Astrocyte (in vitro differentiated cells and primary cell): ENCODE data around the gene CER1. TPM values are rescaled to one million over a fixed set of nuclear protein-coding genes. Genes with fewer than 3 reads are reported as not detected.
A peak's percentile ranks its signal among the peaks of the same experiment; 100 is the strongest.

Experiments
- DNase-seq: peaks from one replicate; pipeline ENCODE4 v3.0.0-alpha.2; 2010; ENCODE audit warnings: low read depth
- FAIRE-seq: peaks from 2 replicates; lab custom pipeline; 2011; peaks lifted over from hg19 to GRCh38; lab: Jason Lieb, UNC
- H2AFZ ChIP-seq: 2 replicates; pipeline ENCODE4 v1.6.0; 2012; ENCODE audit warnings: low read depth, low read length, inconsistent platforms
- H3K27ac ChIP-seq: 2 replicates; pipeline ENCODE4 v1.5.1; 2011; ENCODE audit warnings: low read depth, low read length, inconsistent platforms
- H3K27me3 ChIP-seq: 2 replicates; pipeline ENCODE4 v1.6.0; 2011; ENCODE audit warnings: low read length, inconsistent platforms; ENCODE audit not compliant: insufficient read depth
- H3K36me3 ChIP-seq: 2 replicates; pipeline ENCODE4 v1.5.1; 2011; ENCODE audit warnings: low read length, inconsistent platforms; ENCODE audit not compliant: insufficient read depth
- H3K4me1 ChIP-seq: 2 replicates; pipeline ENCODE4 v1.5.1; 2011; ENCODE audit warnings: low read length, inconsistent platforms; ENCODE audit not compliant: insufficient read depth
- H3K4me2 ChIP-seq: 2 replicates; pipeline ENCODE4 v1.6.0; 2012; ENCODE audit warnings: low read length, inconsistent platforms
- H3K4me3 ChIP-seq: 2 replicates; pipeline ENCODE4 v1.5.1; 2011; ENCODE audit warnings: low read depth, mild to moderate bottlenecking, low read length, inconsistent platforms; ENCODE audit not compliant: insufficient read depth
- H3K79me2 ChIP-seq: 2 replicates; pipeline ENCODE4 v1.6.0; 2012; ENCODE audit warnings: mild to moderate bottlenecking, low read length, inconsistent platforms; ENCODE audit not compliant: insufficient read depth
- H3K9ac ChIP-seq: 2 replicates; pipeline ENCODE4 v1.6.0; 2012; ENCODE audit warnings: mild to moderate bottlenecking, low read length, inconsistent platforms
- H3K9me3 ChIP-seq: 2 replicates; pipeline ENCODE4 v1.5.1; 2012; ENCODE audit warnings: low read depth, mild to moderate bottlenecking, low read length, inconsistent platforms; ENCODE audit not compliant: insufficient read depth
- H4K20me1 ChIP-seq: 2 replicates; pipeline ENCODE4 v1.6.0; 2012; ENCODE audit warnings: low read length, inconsistent platforms; ENCODE audit not compliant: insufficient read depth
- H3K27ac Mint-ChIP-seq: one replicate; pipeline ENCODE4 v1.8.0; 2021; ENCODE audit warnings: mild to moderate bottlenecking, mixed read lengths; ENCODE audit not compliant: unreplicated experiment
- H3K27me3 Mint-ChIP-seq: one replicate; pipeline ENCODE4 v1.8.0; 2021; ENCODE audit warnings: low read depth, mixed read lengths; ENCODE audit not compliant: unreplicated experiment
- H3K36me3 Mint-ChIP-seq: one replicate; pipeline ENCODE4 v1.8.0; 2021; ENCODE audit warnings: low read depth, mixed read lengths; ENCODE audit not compliant: unreplicated experiment
- H3K4me1 Mint-ChIP-seq: one replicate; pipeline ENCODE4 v1.8.0; 2021; ENCODE audit warnings: low read depth, mixed read lengths; ENCODE audit not compliant: unreplicated experiment
- H3K4me3 Mint-ChIP-seq: one replicate; pipeline ENCODE4 v1.8.0; 2021; ENCODE audit warnings: mild to moderate bottlenecking, moderate library complexity, mixed read lengths; ENCODE audit not compliant: unreplicated experiment
- H3K9me3 Mint-ChIP-seq: one replicate; pipeline ENCODE4 v1.8.0; 2021; ENCODE audit warnings: mild to moderate bottlenecking, mixed read lengths; ENCODE audit not compliant: unreplicated experiment
- EZH2 ChIP-seq: IDR thresholded peaks from 2 replicates; pipeline ENCODE4 v1.6.1; 2012; ENCODE audit warnings: mild to moderate bottlenecking, low read length, inconsistent platforms; ENCODE audit not compliant: insufficient read depth
- total RNA-seq: library from RNA; stranded (reverse); gene quantifications from 2 replicates; pipeline ENCODE4 v1.2.1, GENCODE V29; 2021
- TF ChIP-seq, protein P1 (sequence below): IDR thresholded peaks from 2 replicates; pipeline ENCODE4 v1.5.1; 2011; ENCODE audit warnings: low read depth, mild to moderate bottlenecking, inconsistent platforms, low read length, moderate library complexity; ENCODE audit not compliant: insufficient read depth

The CER1 gene
- total RNA-seq, 1 donor from 2014 or later, result 2.8 TPM

DNA sequence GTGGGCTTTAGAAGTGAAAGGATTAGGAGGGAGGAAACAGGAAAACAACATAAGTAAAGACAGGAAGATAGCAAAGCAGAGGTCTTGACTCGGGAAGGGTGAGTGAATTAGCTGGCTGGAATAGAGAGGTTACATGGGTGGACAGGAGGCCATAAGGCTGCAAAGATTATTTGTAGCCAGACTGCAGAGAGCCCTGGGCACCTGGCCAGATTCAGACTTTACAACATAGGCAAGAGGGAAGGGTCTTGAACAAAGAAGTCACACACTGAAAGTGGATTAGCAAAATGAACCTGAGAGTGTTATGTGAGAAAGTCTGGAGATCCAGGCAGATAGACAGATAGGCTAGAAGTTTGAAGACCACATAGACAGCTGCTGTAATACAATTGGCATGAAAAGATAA is 29.7 kb upstream of the CER1 start:
- no peak for FAIRE-seq
- H3K9me3 Mint-ChIP-seq, result no peaks in the 10 kb centered on the region
- H3K4me3 ChIP-seq, result no peak overlapping the region
- no peak overlapping the region for H3K4me2 ChIP-seq
- TF ChIP-seq EZH2, result no peak
- TF ChIP-seq, protein P1, sequence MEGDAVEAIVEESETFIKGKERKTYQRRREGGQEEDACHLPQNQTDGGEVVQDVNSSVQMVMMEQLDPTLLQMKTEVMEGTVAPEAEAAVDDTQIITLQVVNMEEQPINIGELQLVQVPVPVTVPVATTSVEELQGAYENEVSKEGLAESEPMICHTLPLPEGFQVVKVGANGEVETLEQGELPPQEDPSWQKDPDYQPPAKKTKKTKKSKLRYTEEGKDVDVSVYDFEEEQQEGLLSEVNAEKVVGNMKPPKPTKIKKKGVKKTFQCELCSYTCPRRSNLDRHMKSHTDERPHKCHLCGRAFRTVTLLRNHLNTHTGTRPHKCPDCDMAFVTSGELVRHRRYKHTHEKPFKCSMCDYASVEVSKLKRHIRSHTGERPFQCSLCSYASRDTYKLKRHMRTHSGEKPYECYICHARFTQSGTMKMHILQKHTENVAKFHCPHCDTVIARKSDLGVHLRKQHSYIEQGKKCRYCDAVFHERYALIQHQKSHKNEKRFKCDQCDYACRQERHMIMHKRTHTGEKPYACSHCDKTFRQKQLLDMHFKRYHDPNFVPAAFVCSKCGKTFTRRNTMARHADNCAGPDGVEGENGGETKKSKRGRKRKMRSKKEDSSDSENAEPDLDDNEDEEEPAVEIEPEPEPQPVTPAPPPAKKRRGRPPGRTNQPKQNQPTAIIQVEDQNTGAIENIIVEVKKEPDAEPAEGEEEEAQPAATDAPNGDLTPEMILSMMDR, result no peak
- no peaks in the 10 kb centered on the region for H4K20me1 ChIP-seq
- no peaks in the 10 kb centered on the region for H3K4me1 ChIP-seq
- H2AFZ ChIP-seq, result no peak overlapping the region
- no peaks in the 10 kb centered on the region for H3K4me1 Mint-ChIP-seq
- H3K9me3 ChIP-seq, result no peaks in the 10 kb centered on the region
- DNase-seq, result no peak
- no peaks in the 10 kb centered on the region for H3K79me2 ChIP-seq
- H3K36me3 Mint-ChIP-seq, result no peaks in the 10 kb centered on the region
- H3K4me3 Mint-ChIP-seq, result no peak overlapping the region
- H3K27me3 ChIP-seq, result peaks cover 7% of the 10 kb centered on the region
- H3K27ac ChIP-seq, result no peak overlapping the region
- no peaks in the 10 kb centered on the region for H3K36me3 ChIP-seq
- H3K27me3 Mint-ChIP-seq, result no peaks in the 10 kb centered on the region
- no peak overlapping the region for H3K27ac Mint-ChIP-seq
- H3K9ac ChIP-seq, result no peak overlapping the region

DNA sequence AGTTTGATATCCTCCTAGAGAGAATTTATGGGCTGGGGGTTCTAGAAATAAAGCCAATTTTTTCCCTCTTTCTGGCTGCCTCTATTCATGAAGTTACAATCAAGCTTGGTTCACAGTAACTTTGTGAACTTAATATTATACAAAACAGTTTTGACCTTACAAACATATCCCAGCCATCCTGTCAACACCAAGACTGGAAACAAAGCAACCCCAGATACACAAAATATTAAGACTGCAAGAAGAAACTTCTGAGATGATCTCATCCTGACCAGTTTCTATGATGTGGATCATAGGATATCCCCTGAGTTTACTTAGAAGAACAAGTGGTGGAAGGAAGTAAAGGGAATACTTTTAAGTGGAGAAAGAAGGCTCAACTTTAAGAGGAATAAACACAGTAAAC is 28.3 kb upstream of the CER1 start:
- Histone ChIP-seq H3K4me3 (no peak overlapping the region), H3K4me1 (no peaks in the 10 kb centered on the region), H3K36me3 (no peaks in the 10 kb centered on the region), H2AFZ (no peak overlapping the region), H3K9me3 (no peaks in the 10 kb centered on the region), H4K20me1 (no peaks in the 10 kb centered on the region), H3K79me2 (no peaks in the 10 kb centered on the region), H3K9ac (no peak overlapping the region), H3K27me3 (peaks cover 7% of the 10 kb centered on the region), H3K27ac (no peak overlapping the region), H3K4me2 (no peak overlapping the region)
- no peak for FAIRE-seq
- H3K27ac Mint-ChIP-seq, result no peak overlapping the region
- TF ChIP-seq, protein P1, result no peak
- no peak for TF ChIP-seq EZH2
- H3K9me3 Mint-ChIP-seq, result no peaks in the 10 kb centered on the region
- DNase-seq, result no peak
- H3K4me1 Mint-ChIP-seq, result no peaks in the 10 kb centered on the region
- H3K36me3 Mint-ChIP-seq, result no peaks in the 10 kb centered on the region
- H3K27me3 Mint-ChIP-seq, result no peaks in the 10 kb centered on the region
- H3K4me3 Mint-ChIP-seq, result no peak overlapping the region

DNA sequence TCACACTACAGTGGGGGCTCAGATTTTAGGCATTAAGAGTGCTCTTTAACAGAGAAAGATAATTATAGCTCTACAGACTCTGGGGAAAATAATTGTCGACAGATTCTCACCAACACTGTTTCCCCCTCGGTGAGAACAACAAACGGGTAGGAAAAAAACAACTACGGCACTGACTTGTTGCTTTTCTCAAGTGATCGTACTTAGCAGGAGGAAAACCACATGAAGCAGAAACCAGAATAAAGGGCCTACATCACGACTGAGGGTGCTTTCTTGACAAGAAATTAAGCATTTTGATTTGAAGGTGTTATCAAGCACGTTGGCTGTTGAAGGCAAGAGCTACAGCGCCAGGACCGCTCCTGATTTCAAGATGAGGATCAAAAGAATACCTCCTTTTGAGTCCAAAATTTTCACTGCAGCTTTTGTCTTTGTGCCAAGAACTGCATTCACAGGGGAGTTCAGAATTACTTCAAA is 27.2 kb upstream of the CER1 start:
- Histone ChIP-seq H3K4me2 (peak overlapping the region; percentile 56), H3K9ac (no peak overlapping the region), H4K20me1 (no peaks in the 10 kb centered on the region), H3K4me1 (no peaks in the 10 kb centered on the region), H3K9me3 (no peaks in the 10 kb centered on the region), H3K27ac (no peak overlapping the region), H3K79me2 (no peaks in the 10 kb centered on the region), H2AFZ (peak overlapping the region; percentile 67), H3K4me3 (no peak overlapping the region), H3K36me3 (no peaks in the 10 kb centered on the region), H3K27me3 (peaks cover 7% of the 10 kb centered on the region)
- Mint-ChIP-seq H3K9me3 (no peaks in the 10 kb centered on the region), H3K27me3 (no peaks in the 10 kb centered on the region), H3K4me1 (no peaks in the 10 kb centered on the region), H3K27ac (no peak overlapping the region), H3K4me3 (no peak overlapping the region), H3K36me3 (no peaks in the 10 kb centered on the region)
- no peak for FAIRE-seq
- DNase-seq, result no peak
- TF ChIP-seq EZH2, result no peak
- TF ChIP-seq, protein P1, result no peak
